AG10803 (cell line): Measurements from ENCODE around the gene SAMM50.

Experiments
- DNase-seq: peaks from one replicate; pipeline ENCODE4 v3.0.0; 2010; ENCODE audit warnings: low read depth
- H3K4me3 ChIP-seq: 2 replicates; pipeline ENCODE4 v1.5.1; 2011; ENCODE audit warnings: mild to moderate bottlenecking, low read length, control low read depth
- CTCF ChIP-seq: conservative IDR thresholded peaks from 2 replicates; pipeline ENCODE4 v1.5.1; 2011; ENCODE audit warnings: mild to moderate bottlenecking, low read length, control low read depth, inconsistent platforms

Gene SAMM50

DNA sequence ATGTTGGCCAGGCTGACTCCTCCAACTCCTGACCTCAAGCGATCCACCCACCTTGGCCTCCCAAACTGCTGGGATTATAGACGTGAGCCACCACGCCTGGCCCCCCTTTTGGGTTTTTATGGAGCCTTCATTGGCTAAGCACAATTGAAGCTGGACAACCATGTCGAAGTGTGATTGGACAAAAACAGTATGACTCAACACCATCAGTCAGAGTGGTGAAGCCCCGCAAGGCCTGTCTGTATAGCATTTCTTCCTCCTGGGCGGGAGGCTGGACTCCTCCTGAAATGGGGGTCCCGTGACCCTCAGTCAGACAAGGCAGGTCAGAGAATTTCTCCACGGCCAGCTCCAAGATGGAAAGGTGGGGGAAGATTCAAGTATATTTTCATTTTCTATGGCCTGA, 65.7 kb downstream of the SAMM50 start:
- no peak overlapping the region for H3K4me3 ChIP-seq
- no peak for DNase-seq
- no peak for TF ChIP-seq CTCF

- peak overlapping the region; percentile 77 for H3K4me3 ChIP-seq
These were observed 68.4 kb downstream of the SAMM50 start for GRCh38 chr22:44023404-44024287.

GRCh38 chr22:44024288-44024921, 69.2 kb downstream of the SAMM50 start, which contains the start of gene PARVB:
Gene PARVB, plus strand, starts transcription at chr22:44024302. Its CDS starts 38 bp downstream, at chr22:44024340.
- DNase-seq: peak; percentile 28
- no peak for TF ChIP-seq CTCF
- H3K4me3 ChIP-seq: peak within 1 kb of the TSS; percentile 77

More at GRCh38 chr22:44023404-44024287, 68.4 kb downstream of the SAMM50 start:
- TF ChIP-seq CTCF: no peak
- peak; percentile 46 for DNase-seq

GRCh38 chr22:44025171-44026065, 70.2 kb downstream of the SAMM50 start:
- no peak for DNase-seq
- no peak for TF ChIP-seq CTCF
- H3K4me3 ChIP-seq: peak overlapping the region; percentile 64

DNA sequence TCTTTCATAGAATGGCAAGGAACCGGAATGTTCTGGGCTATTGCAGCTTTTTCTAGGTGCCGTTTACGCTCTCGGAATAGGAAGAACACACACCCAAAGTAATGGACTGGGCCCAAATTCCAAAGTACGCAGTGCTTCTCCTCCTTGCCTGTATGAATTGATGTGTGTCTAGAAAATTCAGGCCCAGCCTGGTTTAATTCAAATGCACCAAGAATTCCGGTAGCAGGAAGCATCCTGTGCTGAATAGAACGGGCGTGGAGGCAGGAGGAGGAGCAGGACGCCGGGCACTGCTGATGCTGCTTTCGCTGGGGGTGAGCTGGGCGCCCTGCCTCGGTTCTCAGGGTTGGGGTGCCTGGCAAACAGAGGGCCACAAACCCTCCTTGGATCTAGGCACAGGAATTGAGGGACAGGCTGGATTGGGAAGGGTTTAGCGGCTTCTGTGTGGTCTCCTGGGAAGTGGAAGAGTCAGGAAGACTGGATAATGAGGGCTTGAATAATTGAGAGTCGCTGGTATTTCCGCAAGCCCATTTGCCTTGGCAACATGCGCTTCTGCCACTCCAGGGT, 70.9 kb downstream of the SAMM50 start:
- DNase-seq: peak; percentile 23
- no peak for TF ChIP-seq CTCF
- H3K4me3 ChIP-seq: peak overlapping the region; percentile 49

GRCh38 chr22:44026630-44027511, 71.6 kb downstream of the SAMM50 start:
- H3K4me3 ChIP-seq: peak overlapping the region; percentile 49
- peak; percentile 61 for DNase-seq
- no peak for TF ChIP-seq CTCF
